Hematopoietic multipotent progenitor cell treated with erythropoietin and hydrocortisone succinate and interleukin-3 and kit ligand, for 4 days (in vitro differentiated cells): ENCODE measurements around the gene CXCL10.
"Not testable (repeated sequence)": the region's sequence is repeated elsewhere in the genome, so short reads cannot be mapped to it uniquely, and the experiment has no call there.

Experiments
- DNase-seq: peaks from one replicate; pipeline ENCODE4 v3.0.0-alpha.2; 2015

The CXCL10 gene

DNA sequence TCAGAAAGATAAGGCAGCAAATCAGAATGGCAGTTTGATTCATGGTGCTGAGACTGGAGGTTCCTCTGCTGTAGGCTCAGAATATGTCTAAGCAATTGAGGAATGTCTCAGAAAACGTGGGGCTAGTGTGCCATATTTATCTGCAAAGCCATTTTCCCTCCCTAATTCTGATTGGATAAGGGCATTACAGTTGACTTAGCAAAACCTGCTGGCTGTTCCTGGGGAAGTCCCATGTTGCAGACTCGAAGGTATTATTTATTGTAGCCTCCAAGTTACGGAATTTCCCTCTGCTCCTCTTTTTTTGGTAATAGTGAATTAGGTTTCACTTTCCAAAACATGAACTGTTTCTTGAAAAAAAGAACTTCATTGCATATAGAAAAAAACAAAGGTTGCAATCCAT, at the start of gene CXCL10:
CXCL10 (minus strand) TSS at position 109 of the 400 bp plus-strand sequence; CDS start at position 43, 66 bp downstream.
- DNase-seq: no peak

DNA sequence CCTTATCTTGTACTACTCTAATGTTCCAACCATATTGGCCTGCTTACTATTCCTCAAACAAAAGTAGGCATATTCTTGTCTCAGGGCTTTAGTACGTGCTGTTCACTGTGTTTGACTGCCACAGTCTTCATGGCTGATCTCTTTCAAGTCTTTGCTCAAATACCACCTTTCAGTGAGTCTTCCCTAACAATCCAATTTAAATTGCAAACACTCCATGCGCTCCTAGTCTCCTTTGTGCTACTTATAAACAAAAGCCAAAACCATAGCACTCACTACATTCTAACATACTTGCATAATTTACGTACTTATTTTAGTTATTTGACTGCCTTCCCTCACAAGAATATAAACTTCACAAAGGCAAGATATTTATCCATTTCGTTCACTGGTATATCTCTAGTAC, 49.5 kb upstream of the CXCL10 start:
- no peak for DNase-seq

DNA sequence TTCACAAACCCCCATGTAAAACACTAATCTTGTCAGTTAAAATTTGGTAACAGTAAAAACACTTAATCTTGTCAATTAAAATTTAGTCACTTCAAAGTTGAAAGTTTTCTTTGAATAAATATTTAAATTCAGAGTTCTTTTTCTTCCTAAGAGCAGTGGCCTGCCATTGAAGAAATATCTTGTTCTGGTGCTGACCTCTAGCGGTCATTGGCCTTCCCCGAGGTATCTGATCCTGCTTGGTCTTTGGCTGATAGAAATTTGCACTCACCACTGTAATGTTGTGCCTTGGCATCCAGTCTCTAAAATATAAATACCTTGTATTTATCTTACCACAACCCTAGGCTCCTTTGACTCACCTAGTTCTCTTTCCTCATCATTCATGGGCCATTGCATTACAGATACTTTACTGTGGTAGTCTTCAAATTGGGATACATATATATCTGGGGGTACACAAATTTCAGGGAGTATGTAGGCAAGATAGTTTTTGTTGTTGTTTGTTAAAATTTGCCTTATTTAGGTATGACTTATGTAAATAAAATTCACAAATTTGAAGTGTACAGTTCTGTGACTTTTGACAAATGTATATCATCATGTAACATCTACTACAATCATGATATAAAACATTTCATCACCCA, 44.5 kb upstream of the CXCL10 start:
- DNase-seq: peak; percentile 89

DNA sequence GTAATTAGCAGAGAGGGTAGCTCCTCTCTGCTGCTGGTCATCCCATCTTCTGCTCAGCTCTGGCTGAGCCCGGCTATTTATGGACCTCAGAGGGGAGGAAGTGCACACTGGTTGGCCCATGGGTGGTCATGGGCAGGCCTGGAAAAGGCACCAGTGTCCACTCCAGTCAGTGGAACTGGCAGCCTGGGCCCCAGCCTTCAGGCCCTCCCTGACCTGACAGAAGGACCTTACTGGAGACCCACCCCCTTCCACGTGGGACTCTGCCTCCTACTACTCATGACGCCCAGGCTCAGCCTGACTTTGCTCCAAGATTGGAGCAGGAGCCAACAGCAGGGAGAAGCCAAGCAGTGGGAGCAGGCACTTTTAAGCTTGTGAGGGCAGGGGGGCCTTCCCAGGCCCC, 43.2 kb upstream of the CXCL10 start:
- no peak for DNase-seq

DNA sequence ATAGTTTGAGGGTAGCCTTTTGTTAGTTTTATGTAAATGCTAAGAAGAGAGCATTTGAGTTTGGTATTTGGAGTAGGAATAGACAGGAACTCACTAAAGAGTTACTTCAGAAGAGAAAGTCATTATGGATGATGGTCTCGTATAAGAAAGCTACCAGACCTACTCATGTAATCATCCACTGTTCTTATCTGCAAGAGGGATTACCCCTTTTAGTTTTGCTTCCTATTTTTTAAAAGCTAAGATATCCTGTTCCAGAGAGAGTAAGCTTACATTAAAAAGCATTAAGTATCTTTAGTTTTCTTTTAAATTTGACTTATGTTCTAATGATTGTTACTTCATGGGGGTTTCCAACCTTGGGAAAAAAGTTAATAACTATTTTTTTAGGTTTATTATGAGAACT, 38.7 kb upstream of the CXCL10 start:
- DNase-seq: no peak

DNA sequence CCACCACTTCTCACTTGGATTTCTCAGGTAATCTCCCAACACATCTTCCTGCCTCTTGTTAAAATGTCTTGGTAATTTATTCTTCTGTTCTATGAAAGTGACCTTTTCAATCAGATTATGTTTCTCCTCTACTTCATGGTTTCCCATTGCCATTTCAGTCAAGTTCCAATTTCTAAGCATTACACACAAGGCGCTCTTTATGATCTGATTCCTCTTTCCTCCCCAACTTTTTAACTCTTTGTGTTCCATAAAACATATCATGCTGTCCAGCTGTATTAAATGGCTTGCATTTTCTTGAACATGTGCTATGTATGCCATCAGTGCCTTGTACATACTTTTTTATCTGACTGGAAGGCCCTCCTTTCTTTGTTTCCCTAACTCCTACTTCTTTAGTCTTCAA, 38.1 kb upstream of the CXCL10 start:
- no peak for DNase-seq

DNA sequence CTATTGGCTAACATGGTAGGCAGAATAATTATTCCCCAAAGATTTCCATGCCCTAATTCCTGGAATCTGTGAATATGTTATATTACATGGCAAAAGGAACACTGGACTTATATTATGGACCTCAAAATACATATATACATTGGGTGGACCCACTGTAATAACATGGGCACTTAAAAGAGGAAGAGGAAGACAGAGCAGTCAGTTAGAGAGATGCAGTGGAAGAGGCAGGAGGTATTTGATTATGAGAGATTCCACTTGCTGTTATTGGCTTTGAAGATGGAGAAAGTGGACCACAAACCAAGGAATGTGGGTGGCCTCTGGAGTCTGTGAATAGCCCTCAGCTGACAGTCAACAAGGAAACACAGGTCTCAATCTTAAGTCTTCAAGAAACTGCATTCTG, 37.2 kb upstream of the CXCL10 start:
- DNase-seq: peak; percentile 22

DNA sequence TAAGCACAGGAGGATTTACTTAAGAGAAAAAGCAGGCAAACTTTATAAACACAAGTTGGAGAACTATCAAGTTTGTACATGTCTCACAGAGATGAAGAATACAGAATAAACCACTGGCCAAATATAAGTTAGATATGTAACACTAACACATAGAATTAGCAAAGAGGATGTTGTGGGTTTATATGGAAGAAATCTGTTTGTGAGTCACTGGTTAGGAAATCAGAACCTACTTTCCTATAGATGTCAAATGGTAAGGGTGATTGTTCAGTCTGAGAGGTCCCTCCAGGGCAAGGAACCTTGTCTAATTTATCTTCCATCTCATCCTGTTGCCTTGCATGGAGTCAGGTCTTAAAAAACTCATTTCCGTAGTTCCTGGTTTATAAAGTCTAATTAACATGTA, 36.5 kb upstream of the CXCL10 start:
- peak; percentile 53 for DNase-seq

DNA sequence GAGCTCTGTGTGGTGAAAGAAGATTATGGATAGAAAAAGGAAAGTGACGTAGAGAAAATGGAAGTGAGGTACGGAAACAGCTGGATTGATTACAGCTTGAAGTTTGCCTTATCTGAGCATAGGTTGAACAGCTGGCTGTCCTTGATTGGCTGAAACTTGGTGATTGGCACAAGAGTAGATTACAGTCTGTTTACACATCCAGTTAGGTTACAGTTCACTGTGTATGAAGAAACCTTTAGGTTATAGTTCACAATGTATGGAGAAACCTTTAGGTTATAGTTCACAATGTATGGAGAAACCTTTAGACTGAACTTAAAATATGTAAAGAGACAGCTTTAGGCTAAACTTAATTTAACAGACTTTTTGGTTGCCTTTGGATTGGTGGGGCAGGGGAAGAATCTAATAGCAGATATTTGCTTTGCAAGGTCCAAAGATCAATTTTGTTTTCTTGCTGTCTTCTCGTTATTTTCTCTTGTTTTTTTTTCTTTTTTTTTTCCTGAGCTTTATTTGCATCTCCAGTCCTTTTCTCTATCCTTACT, 35.7 kb upstream of the CXCL10 start:
- peak; percentile 38 for DNase-seq

DNA sequence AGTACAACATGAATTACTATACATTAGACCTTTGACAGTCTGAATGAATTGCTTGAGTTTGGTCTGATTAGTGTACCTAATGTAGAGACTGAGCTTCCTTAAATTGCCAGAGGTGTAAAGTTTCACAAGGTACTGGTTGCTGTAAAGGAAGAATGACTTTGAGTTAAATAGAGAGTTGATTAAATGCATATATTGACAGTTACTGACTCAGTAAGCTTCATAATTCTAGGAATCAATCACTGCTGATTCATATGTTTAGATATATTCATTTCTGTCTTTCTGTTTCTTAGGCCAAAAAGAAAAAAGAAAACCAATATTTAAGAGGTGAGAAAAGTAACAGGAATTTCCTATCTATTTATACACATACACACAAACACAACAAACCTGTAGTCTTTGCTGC, 35.0 kb upstream of the CXCL10 start:
- DNase-seq: no peak

DNA sequence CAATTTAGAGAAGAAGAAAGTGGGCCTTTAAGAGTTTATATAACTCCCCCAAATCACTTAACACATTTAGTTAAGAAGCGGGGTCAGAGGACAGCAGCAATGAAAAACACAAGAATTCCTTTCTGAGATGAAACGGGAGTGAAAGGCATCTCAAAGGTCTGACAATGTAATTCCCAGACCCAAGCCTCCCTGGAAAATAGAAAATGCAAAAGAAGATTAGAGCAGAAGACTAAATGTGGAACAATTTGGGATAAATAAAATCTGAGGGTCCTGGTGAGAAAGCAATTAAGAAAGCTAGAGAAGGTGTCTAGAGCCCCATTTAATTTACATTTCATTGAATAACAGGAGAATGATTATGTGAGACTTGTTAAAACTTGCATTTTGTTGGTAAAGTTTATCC, 32.1 kb upstream of the CXCL10 start:
- no peak for DNase-seq

DNA sequence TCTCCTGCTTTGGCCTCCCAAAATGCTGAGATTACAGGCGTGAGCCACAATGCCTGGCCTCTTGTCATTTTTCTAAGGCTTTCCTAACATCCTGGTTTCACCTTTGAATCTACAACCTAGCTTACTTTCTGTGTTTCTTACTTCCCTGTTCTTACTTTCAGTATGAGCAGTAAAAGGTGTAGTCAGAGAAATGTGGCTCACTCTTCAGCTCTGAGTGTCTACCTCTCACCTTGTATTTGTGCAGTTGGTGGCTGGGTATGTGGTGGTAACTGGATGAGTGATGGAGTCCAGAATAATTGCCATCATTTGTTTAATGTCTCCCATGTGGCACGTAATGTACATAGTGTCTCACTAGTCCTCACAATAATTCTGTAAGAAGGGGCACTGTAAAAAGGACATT, 31.7 kb upstream of the CXCL10 start:
- no peak for DNase-seq

DNA sequence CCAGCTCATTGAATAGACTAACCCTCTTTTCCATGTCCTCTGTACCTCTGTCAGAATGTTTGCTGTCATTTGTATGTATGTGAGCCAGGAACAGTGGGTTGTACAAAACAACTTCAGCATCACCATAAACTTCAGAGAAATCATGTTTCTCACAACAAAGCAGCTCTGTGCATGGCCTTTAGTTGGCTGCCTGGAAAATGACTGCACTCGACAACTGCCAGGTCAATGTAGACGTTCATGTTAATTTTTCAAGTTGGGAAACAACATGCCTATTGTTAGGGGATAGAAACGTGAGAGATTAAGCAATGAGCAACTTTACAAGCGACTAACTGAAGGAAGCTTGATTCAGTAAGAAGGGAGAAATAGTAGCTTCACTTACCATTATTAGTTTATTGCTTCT, 30.4 kb upstream of the CXCL10 start:
- DNase-seq: no peak

DNA sequence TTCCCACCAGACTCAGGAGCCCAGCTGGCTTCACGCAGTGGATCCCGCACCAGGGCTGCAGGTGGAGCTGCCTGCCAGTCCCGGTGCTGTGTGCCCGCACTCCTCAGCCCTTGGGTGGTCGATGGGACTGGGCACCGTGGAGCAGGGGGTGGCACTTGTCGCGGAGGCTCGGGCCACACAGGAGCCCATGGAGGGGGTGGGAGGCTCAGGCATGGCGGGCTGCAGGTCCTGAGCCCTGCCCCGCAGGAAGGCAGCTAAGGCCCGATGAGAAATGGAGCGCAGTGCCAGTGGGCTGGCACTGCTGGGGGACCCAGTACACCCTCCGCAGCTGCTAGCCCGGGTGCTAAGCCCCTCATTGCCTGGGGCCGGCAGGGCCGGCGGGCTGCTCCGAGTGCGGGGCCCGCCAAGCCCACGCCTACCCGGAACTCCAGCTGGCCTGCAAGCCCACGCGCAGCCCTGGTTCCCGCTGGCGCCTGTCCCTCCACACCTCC, 27.3 kb upstream of the CXCL10 start:
- not testable (repeated sequence) for DNase-seq

DNA sequence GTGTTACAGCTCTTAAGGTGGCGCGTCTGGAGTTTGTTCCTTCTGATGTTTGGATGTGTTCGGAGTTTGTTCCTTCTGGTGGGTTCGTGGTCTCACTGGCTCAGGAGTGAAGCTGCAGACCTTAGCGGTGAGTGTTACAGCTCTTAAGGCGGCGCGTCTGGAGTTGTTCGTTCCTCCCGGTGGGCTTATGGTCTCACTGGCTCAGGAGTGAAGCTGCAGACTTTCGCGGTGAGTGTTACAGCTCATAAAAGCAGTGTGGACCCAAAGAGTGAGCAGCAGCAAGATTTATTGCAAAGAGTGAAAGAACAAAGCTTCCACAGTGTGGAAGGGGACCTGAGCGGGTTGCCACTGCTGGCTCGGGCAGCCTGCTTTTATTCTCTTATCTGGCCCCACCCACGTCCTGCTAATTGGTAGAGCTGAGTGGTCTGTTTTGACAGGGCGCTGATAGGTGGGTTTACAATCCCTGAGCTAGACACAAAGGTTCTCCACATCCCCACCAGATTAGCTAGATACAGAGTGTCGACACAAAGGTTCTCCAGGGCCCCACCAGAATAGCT, 26.6 kb upstream of the CXCL10 start:
- DNase-seq: not testable (repeated sequence)

DNA sequence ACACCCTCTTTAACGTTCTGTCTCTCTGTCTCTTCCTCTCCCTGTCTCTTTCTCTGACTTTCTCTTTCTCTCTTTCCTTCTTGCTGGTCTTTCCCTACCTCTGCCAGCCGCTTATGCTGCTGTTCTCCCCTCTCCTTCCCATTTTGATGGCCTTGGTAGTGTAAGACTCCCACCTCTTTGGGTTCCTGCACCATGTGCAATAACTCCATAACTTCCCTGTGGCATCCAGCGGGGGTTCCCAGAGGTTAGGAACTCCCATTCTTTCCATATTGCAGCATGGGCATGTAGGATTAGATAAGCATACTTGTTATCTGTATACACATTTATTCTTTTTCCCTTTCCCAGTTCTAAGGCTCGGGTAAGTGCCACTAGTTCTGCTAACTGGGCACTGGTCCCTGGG, 21.4 kb upstream of the CXCL10 start:
- not testable (repeated sequence) for DNase-seq

DNA sequence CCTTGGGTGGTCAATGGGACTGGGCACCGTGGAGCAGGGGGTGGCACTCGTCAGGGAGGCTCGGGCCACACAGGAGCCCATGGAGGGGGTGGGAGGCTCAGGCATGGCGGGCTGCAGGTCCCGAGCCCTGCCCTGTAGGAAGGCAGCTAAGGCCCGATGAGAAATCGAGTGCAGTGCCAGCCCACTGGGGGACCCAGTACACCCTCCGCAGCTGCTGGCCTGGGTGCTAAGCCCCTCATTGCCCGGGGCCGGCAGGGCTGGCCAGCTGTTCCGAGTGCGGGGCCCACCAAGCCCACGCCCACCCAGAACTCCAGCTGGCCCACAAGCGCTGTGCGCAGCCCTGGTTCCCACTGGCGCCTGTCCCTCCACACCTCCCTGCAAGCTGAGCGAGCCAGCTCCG, 20.0 kb upstream of the CXCL10 start:
- not testable (repeated sequence) for DNase-seq

DNA sequence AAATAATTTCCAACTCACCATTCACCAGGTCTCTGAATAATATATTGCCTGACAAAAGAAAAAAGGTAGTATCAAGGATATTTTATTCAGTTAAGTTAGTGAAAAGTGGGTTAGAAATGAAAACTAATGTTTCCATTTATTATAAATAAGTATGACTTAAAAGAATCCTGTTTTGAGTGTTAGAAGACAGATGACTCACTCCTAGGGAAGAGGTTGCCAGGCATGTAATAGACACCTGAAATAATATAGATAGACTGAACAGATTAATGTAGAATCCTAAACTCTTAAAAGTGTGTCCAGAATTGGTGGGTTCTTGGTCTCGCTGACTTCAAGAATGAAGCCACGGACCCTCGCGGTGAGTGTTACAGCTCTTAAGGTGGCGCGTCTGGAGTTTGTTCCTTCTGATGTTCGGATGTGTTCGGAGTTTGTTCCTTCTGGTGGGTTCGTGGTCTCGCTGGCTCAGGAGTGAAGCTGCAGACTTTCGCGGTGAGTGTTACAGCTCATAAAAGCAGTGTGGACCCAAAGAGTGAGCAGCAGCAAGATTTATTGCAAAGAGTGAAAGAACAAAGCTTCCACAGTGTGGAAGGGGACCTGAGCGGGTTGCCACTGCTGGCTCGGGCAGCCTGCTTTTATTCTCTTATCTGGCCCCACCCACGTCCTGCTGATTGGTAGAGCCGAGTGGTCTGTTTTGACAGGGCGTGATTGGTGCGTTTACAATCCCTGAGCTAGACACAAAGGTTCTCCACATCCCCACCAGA, 19.1 kb upstream of the CXCL10 start:
- DNase-seq: not testable (repeated sequence)

DNA sequence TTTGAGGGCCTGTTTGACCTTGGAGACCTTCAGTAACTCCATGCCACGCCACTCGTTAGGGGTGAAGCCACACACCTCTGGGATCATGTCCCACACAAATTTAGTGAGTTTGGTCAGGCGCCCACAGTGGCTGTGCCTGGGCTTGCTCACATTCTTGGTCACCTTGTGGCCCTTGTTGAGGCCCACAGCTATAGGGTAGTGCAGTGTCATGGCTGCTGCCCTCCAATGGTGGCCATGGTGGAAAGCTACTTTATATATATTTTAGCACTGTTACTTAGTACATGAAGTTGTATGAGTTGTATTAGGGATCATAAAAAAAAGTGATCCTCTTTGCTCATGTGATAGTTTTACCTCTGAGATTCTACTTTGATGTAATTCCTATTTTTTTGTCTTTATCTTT, 13.6 kb upstream of the CXCL10 start:
- no peak for DNase-seq

DNA sequence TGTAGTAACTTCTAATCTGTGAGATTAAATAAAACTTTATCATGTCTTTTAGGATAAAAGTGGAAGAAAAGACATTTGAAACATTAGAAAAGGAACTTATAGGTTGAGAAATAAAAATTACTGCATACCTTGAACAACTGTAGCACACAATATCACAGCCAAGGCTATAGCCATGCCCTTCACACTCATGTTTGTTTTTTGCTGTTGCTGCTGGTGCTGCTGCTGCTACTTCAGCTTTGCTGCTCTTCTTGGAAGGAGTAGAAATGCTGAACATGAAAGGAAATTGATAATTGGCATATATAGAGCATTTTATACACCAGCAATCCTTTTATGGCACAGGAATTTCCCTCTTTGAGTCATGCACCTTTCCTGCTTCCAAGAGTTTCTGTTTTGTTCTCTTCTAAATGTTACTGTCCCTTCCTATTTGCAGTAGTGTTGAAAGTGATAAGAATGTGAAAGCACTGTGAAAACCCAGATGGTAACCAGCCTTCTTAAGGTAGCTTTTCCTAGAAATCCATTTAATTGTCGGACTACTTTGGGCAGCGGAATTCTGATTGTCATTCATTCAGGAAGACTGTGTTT, 12.6 kb upstream of the CXCL10 start, which contains the start of gene CXCL11:
CXCL11 (minus strand) TSS at position 272 of the 582 bp plus-strand sequence; CDS start at position 189, 83 bp downstream.
- DNase-seq: no peak

DNA sequence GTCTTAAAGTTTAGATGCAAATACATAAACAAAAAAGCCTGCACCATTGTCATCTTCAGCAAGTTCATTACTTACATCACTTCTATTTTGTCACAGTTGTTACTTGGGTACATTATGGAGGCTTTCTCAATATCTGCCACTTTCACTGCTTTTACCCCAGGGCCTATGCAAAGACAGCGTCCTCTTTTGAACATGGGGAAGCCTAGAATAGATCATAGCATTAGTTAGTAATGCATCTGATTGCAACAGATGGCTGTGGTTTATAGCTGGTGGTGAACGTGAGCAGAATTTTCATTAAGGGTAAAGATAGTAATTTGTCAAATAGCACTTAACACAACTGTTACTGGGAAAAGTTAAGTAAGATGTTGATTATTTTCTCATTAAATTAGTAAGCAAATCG, 11.8 kb upstream of the CXCL10 start:
- DNase-seq: peak; percentile 69

DNA sequence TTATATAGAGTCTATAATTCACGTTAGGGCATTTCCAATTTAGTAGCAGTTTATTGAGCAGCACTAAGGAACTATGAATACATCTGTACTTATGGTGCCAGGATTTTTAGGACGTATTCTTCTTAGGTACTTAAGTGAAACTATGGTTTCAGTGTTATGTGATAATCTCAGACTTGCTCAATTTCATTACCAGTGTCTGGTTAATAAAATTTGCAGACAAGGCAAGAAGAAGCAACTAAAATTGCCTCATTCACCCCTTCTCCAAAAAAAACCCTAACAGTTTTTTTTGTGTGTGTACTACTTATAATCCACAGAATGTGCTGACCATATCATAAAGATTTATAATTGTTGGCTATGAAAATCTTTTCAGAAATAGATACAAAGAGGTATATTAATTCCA, 6.0 kb upstream of the CXCL10 start:
- no peak for DNase-seq

DNA sequence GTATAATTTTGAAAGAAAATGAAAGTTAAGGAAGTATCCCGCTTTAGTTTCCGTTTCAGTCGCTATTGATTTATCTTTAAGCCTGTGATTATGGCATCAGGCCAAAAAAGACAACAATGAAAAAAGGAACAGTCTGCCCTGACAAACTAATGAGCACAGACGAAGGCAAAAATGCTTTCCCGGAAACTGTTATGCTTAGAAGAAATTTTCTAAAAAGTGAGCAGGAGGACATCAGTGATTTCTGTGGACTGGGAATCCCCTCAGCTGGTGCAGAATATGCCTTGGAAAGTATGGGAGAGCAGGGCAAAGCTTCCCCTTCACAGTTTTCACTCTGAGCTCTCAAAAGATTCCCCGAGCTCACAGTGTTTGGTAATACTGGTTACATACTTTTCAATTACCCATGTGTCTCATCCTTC, 5.1 kb upstream of the CXCL10 start:
- peak; percentile 68 for DNase-seq
